SK-N-SH (cell line): Measurements from ENCODE around the gene LRP5. TPM values are rescaled to one million over a fixed set of nuclear protein-coding genes. Genes with fewer than 3 reads are reported as not detected.

Experiments used
- CTCF ChIA-PET: fragments of 300-600, 350-600 bp; formaldehyde crosslinking; extraction: SDS; loops from one replicate; lab custom pipeline; 2021; lab: Yijun Ruan, JAX
- POLR2A ChIA-PET: fragments of 350-600 bp; sonication (Branson Sonifier 250); formaldehyde crosslinking; extraction: SDS; loops from one replicate; lab custom pipeline; 2020; ENCODE audit warnings: antibody characterized with exemption, inconsistent platforms; lab: Yijun Ruan, JAX
- DNase-seq: peaks from one replicate; pipeline ENCODE4 v3.0.0; 2012
- H2AFZ ChIP-seq: fragments of 200-600 bp; sonication (generic); 2 replicates; pipeline ENCODE4 v1.8.1; 2016; ENCODE audit warnings: antibody characterized with exemption, mild to moderate bottlenecking, low read depth
- H3F3A ChIP-seq: fragments of 200-600 bp; sonication (generic); replicated peaks from 2 replicates; pipeline ENCODE3; 2016; ENCODE audit warnings: antibody characterized with exemption, mild to moderate bottlenecking; ENCODE audit not compliant: insufficient read depth
- H3K27ac ChIP-seq, 2 experiments: fragments of 200-500 bp in 1 of 2; fragments of 200-600 bp in 1 of 2; sonication (Bioruptor generic) in 1 of 2; sonication (generic), shearing (Covaris generic) in 1 of 2; 2 replicates each; pipeline versions ENCODE4 v1.5.1 to v1.6.1; 2014 to 2016; ENCODE audit warnings: low read depth in 2 of 2, inconsistent platforms in 1 of 2, low read length in 1 of 2, mild to moderate bottlenecking in 1 of 2, mixed read lengths in 1 of 2
- H3K27me3 ChIP-seq: fragments of 200-600 bp; sonication (generic), shearing (Covaris generic); 2 replicates; pipeline ENCODE4 v1.6.1; 2016; ENCODE audit warnings: mixed run types; ENCODE audit not compliant: insufficient read depth
- H3K36me3 ChIP-seq, 2 experiments: fragments of 200-500 bp in 1 of 2; fragments of 200-600 bp in 1 of 2; sonication (Bioruptor generic) in 1 of 2; sonication (generic) in 1 of 2; replicated peaks in 1 of 2; 2 replicates each; pipeline versions ENCODE3 to v1.5.1; 2014 to 2016; ENCODE audit warnings: low read length in 1 of 2, mild to moderate bottlenecking in 1 of 2; ENCODE audit not compliant: insufficient read depth in 2 of 2, control insufficient read depth in 1 of 2
- H3K4me1 ChIP-seq, 2 experiments: fragments of 200-500 bp in 1 of 2; fragments of 200-600 bp in 1 of 2; sonication (Bioruptor generic) in 1 of 2; sonication (generic), shearing (Covaris generic) in 1 of 2; 2 replicates each; pipeline versions ENCODE4 v1.5.1 to v1.6.1; 2014 to 2016; ENCODE audit warnings: low read depth in 1 of 2, low read length in 1 of 2, mixed run types in 1 of 2; ENCODE audit not compliant: insufficient read depth in 2 of 2, control insufficient read depth in 1 of 2
- H3K4me2 ChIP-seq: fragments of 200-600 bp; sonication (generic), shearing (Covaris generic); 2 replicates; pipeline ENCODE4 v1.6.1; 2017; ENCODE audit warnings: mixed run types
- H3K4me3 ChIP-seq, 2 experiments: fragments of 200-500 bp in 1 of 2; fragments of 200-600 bp in 1 of 2; sonication (Bioruptor generic) in 1 of 2; sonication (generic), shearing (Covaris generic) in 1 of 2; 2 replicates each; pipeline versions ENCODE4 v1.5.1 to v1.8.1; 2014 to 2016; ENCODE audit warnings: low read depth in 2 of 2, inconsistent platforms in 1 of 2, low read length in 1 of 2, mild to moderate bottlenecking in 1 of 2, mixed read lengths in 1 of 2, moderate library complexity in 1 of 2
- H3K79me2 ChIP-seq: fragments of 200-600 bp; sonication (generic); 2 replicates; pipeline ENCODE4 v1.8.1; 2017; ENCODE audit warnings: mild to moderate bottlenecking; ENCODE audit not compliant: insufficient read depth
- H3K9ac ChIP-seq: fragments of 200-600 bp; sonication (generic); 2 replicates; pipeline ENCODE4 v1.6.1; 2017; ENCODE audit warnings: mixed run types
- H3K9me2 ChIP-seq: fragments of 200-600 bp; sonication (generic); 2 replicates; pipeline ENCODE4 v1.6.1; 2017; ENCODE audit warnings: mixed run types
- H3K9me3 ChIP-seq: fragments of 200-600 bp; sonication (generic); 2 replicates; pipeline ENCODE4 v1.6.1; 2017; ENCODE audit warnings: mixed run types, mild to moderate bottlenecking, moderate library complexity
- H4K20me1 ChIP-seq: fragments of 200-600 bp; sonication (generic); 2 replicates; pipeline ENCODE4 v1.6.1; 2017; ENCODE audit warnings: mild to moderate bottlenecking, mixed run types; ENCODE audit not compliant: insufficient read depth
- CHD2 ChIP-seq: fragments of 150-350 bp; IDR thresholded peaks from 2 replicates; pipeline ENCODE4 v1.6.1; 2018; ENCODE audit warnings: low read length; ENCODE audit not compliant: partially characterized antibody
- ELF1 ChIP-seq: IDR thresholded peaks from 2 replicates; pipeline ENCODE4 v1.4.0; 2012
- EZH2phosphoT487 ChIP-seq: fragments of 200-600 bp; sonication (generic); IDR thresholded peaks from 2 replicates; pipeline ENCODE4 v1.6.1; 2017; ENCODE audit warnings: low read depth, mixed run types, mild to moderate bottlenecking, antibody characterized with exemption, moderate library complexity, borderline replicate concordance
- FOXJ3 ChIP-seq: sonication (generic); formaldehyde crosslinking; IDR thresholded peaks from 2 replicates; pipeline ENCODE4 v1.5.1; 2020; ENCODE audit warnings: mild to moderate bottlenecking, missing genetic modification reagents
- FOXM1 ChIP-seq: IDR thresholded peaks from 2 replicates; pipeline ENCODE4 v1.4.0; 2012; ENCODE audit warnings: low read depth, mild to moderate bottlenecking
- GABPA ChIP-seq: IDR thresholded peaks from 2 replicates; pipeline ENCODE4 v1.4.0; 2012; ENCODE audit warnings: low read depth, mild to moderate bottlenecking
- GATA2 ChIP-seq: sonication (generic); formaldehyde crosslinking; IDR thresholded peaks from 2 replicates; pipeline ENCODE4 v1.5.0; 2020; ENCODE audit warnings: mild to moderate bottlenecking, missing genetic modification reagents
- JUND ChIP-seq: IDR thresholded peaks from 2 replicates; pipeline ENCODE4 v1.4.0; 2012
- MEF2A ChIP-seq: IDR thresholded peaks from 2 replicates; pipeline ENCODE4 v1.4.0; 2012; ENCODE audit warnings: low read depth, borderline replicate concordance
- PBX3 ChIP-seq: IDR thresholded peaks from 2 replicates; pipeline ENCODE4; 2012
- RFX5 ChIP-seq: IDR thresholded peaks from 2 replicates; pipeline ENCODE4 v1.6.1; 2012; ENCODE audit warnings: mild to moderate bottlenecking, improper control_type of control experiment, low read length
- RXRA ChIP-seq: IDR thresholded peaks from 2 replicates; pipeline ENCODE4 v1.4.0; 2012; ENCODE audit warnings: low read depth, mild to moderate bottlenecking, borderline replicate concordance
- SMC3 ChIP-seq: IDR thresholded peaks from 2 replicates; pipeline ENCODE4 v1.6.1; 2012; ENCODE audit warnings: low read depth, low read length, improper control_type of control experiment
- TCF12 ChIP-seq: IDR thresholded peaks from 2 replicates; pipeline ENCODE4 v1.4.0; 2012
- YY1 ChIP-seq: IDR thresholded peaks from 2 replicates; pipeline ENCODE4 v1.4.0; 2012; ENCODE audit warnings: low read depth, mild to moderate bottlenecking
- WGBS: methylation state at CpG from one replicate; pipeline ENCODE4 v1.1.6; 2017; ENCODE audit warnings: low lambda C conversion rate; 5-methylcytosine and 5-hydroxymethylcytosine counted together
- polyA plus RNA-seq, 3 experiments: library from polyadenylated mRNA; depleted of rRNA; stranded (reverse); fragments of >200 nt; gene quantifications; 2 replicates each; pipeline ENCODE4 v1.2.3, GENCODE V29; 2012
- TF ChIP-seq, protein P1 (sequence below): fragments of 200-600 bp; sonication (generic); IDR thresholded peaks from 2 replicates; pipeline ENCODE4 v1.6.1; 2017; ENCODE audit warnings: antibody characterized with exemption, mild to moderate bottlenecking, moderate library complexity
- TF ChIP-seq, protein P2 (sequence below): fragments of 150-350 bp; IDR thresholded peaks from 2 replicates; pipeline ENCODE4 v1.6.1; 2017; ENCODE audit warnings: antibody characterized with exemption, low read length, low read depth, borderline replicate concordance
- TF ChIP-seq, protein P3 (sequence below): IDR thresholded peaks from 2 replicates; pipeline ENCODE4 v1.6.1; 2012; ENCODE audit warnings: mild to moderate bottlenecking, low read depth, low read length, moderate library complexity

The LRP5 gene
- polyA plus RNA-seq, 1 of the 3 experiments (the other 2 are of a cell fraction), result 15.0 TPM

DNA sequence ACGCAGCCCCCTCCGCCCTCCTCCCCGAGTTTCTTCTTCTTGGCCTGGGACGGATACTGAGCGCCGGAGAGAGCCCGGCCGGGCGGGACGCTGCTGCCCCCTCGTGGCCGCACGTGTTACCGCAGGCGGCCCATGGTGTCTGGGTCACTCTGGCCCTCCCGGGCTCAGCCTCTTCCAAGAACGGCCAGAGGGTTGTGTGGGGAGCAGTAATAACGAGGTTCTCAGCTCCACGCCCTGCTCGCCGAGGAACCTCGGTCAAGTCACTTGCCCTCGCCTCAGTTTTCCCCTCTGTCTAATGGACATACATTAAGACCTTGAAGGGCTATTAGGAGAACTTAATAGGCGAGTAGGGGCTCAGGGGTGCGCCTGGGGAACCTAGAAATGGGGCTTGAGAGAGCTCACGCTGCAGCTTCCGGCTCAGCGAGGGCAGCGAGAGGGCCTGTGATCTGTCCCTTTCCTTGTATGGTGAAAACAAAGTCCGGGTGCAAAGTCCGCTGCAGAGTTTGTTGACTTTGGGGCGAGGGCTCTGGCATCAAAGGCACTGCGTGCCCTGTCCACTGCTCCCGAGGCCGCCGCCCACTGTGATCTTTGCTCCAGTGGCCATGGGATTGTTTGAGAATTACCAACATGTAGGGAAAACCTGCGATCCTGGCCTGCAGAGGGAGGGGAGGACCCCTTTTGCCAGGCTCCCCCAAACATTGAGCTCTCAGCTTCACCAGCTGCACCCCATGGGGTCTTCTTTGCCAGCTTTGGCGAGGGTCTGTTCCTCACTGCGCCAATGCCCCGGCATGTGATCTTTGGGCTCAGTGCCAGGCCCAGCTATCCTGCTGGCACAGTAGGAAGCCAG, 14.4 kb upstream of the LRP5 start (continued):
- TF ChIP-seq, protein P1, sequence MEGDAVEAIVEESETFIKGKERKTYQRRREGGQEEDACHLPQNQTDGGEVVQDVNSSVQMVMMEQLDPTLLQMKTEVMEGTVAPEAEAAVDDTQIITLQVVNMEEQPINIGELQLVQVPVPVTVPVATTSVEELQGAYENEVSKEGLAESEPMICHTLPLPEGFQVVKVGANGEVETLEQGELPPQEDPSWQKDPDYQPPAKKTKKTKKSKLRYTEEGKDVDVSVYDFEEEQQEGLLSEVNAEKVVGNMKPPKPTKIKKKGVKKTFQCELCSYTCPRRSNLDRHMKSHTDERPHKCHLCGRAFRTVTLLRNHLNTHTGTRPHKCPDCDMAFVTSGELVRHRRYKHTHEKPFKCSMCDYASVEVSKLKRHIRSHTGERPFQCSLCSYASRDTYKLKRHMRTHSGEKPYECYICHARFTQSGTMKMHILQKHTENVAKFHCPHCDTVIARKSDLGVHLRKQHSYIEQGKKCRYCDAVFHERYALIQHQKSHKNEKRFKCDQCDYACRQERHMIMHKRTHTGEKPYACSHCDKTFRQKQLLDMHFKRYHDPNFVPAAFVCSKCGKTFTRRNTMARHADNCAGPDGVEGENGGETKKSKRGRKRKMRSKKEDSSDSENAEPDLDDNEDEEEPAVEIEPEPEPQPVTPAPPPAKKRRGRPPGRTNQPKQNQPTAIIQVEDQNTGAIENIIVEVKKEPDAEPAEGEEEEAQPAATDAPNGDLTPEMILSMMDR, result peak; percentile 92
- TF ChIP-seq FOXJ3 (CRISPR knock-in tag) (no peak), CHD2 (no peak), FOXM1 (no peak), SMC3 (peak; percentile 89), RFX5 (no peak), MEF2A (no peak), JUND (no peak), PBX3 (no peak), EZH2phosphoT487 (no peak)

DNA sequence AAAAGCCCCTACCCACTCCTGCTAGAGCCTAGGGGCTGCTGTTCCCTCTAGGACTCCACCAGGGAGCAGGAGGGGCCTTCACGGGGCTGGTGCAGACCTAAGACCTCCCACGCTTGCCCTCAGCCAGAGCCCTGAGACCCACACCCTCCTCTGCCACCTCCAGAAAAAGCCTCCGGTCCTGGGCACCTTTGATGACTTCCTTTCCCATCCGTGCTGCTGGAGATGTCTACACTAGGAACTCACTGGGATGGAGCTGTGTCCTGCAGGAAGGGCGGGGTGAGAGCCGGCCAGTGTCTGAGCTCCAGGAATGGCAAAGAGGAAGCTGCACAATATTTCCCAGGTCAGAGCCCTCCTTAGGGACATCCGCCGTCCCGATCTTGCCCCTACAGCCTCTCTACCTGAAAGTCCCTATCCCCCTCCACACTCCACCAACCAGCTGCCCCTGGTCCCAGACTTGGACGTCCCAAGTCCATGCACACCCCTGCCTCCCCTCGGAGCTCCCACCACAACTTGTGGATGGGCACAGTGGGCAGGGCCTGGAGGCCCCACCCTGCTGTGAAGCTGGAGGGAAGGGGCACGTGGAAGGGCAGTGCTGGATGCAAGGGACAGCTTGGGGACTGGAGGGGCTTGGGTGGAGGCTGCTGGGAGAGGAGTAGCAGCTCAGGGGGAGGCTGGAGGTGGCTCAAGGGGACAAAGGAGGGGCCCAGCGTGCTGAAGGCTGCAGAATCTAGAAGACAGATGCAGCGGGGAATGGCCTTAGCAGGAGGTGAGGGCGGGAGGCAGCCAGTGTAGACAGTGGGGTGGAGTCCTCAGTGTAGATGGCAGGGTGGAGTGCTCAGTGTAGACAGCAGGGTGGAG, 13.5 kb upstream of the LRP5 start:
- peak; percentile 25 for DNase-seq
- no peaks in the 10 kb centered on the region for H3K9me3 ChIP-seq
- no peak overlapping the region for H3K4me3 ChIP-seq
- no peaks in the 10 kb centered on the region for H3K9me2 ChIP-seq
- ChIA-PET CTCF (interaction anchor here (0.8 to 5.8 kb wide), 38 partner anchors 10 to 290 kb away, joined by 3 to 170 read pairs (median 4); partner anchors contain the start of genes C11orf24 and LRP5), POLR2A (interaction anchor here (1.1 to 1.3 kb wide), 2 partner anchors 16 to 72 kb away, joined by 3 read pairs; no protein-coding TSS in a partner anchor)
- H3K36me3 ChIP-seq, result no peaks in the 10 kb centered on the region
- peaks cover 0 to 7% of the 10 kb centered on the region in 2 experiments; a peak in 2 of 4 replicates for H3K4me1 ChIP-seq
- WGBS, result 84% methylated on average over 13 of the region's 15 CpGs
- H3K79me2 ChIP-seq, result no peaks in the 10 kb centered on the region
- no peaks in the 10 kb centered on the region for H3K27me3 ChIP-seq
- H3K9ac ChIP-seq, result no peak overlapping the region
- no peak overlapping the region for H3K27ac ChIP-seq
- H3K4me2 ChIP-seq, result no peak overlapping the region
- H4K20me1 ChIP-seq, result no peaks in the 10 kb centered on the region
- H3F3A ChIP-seq, result no peaks in the 10 kb centered on the region
- no peak overlapping the region for H2AFZ ChIP-seq
- TF ChIP-seq, protein P1, result no peak
- TF ChIP-seq TCF12 (no peak), ELF1 (no peak), GABPA (no peak), YY1 (no peak), RFX5 (no peak), GATA2 (CRISPR knock-in tag) (no peak), RXRA (no peak), JUND (no peak)
- TF ChIP-seq, protein P2, sequence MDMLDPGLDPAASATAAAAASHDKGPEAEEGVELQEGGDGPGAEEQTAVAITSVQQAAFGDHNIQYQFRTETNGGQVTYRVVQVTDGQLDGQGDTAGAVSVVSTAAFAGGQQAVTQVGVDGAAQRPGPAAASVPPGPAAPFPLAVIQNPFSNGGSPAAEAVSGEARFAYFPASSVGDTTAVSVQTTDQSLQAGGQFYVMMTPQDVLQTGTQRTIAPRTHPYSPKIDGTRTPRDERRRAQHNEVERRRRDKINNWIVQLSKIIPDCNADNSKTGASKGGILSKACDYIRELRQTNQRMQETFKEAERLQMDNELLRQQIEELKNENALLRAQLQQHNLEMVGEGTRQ, result no peak
- TF ChIP-seq, protein P3, sequence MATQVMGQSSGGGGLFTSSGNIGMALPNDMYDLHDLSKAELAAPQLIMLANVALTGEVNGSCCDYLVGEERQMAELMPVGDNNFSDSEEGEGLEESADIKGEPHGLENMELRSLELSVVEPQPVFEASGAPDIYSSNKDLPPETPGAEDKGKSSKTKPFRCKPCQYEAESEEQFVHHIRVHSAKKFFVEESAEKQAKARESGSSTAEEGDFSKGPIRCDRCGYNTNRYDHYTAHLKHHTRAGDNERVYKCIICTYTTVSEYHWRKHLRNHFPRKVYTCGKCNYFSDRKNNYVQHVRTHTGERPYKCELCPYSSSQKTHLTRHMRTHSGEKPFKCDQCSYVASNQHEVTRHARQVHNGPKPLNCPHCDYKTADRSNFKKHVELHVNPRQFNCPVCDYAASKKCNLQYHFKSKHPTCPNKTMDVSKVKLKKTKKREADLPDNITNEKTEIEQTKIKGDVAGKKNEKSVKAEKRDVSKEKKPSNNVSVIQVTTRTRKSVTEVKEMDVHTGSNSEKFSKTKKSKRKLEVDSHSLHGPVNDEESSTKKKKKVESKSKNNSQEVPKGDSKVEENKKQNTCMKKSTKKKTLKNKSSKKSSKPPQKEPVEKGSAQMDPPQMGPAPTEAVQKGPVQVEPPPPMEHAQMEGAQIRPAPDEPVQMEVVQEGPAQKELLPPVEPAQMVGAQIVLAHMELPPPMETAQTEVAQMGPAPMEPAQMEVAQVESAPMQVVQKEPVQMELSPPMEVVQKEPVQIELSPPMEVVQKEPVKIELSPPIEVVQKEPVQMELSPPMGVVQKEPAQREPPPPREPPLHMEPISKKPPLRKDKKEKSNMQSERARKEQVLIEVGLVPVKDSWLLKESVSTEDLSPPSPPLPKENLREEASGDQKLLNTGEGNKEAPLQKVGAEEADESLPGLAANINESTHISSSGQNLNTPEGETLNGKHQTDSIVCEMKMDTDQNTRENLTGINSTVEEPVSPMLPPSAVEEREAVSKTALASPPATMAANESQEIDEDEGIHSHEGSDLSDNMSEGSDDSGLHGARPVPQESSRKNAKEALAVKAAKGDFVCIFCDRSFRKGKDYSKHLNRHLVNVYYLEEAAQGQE, result no peak
